Immature natural killer cell (primary cell): ENCODE measurements around the gene STARD7. TPM values are rescaled to one million over a fixed set of nuclear protein-coding genes. Genes with fewer than 3 reads are reported as not detected.
"Not testable (repeated sequence)": the region's sequence is repeated elsewhere in the genome, so short reads cannot be mapped to it uniquely, and the experiment has no call there.

ENCODE experiments used
- DNase-seq, 3 donors: peaks; one replicate each; pipeline ENCODE4 v3.0.0; 2022; ENCODE audit warnings: mixed read lengths in 1 of 3
- H3K27ac Mint-ChIP-seq, 6 donors: one replicate each; pipeline ENCODE4 v1.8.0; 2020; ENCODE audit warnings: mixed read lengths in 6 of 6, mild to moderate bottlenecking in 5 of 6, inconsistent platforms in 4 of 6, moderate library complexity in 3 of 6
- H3K27me3 Mint-ChIP-seq, 3 donors: one replicate each; pipeline ENCODE4 v1.8.0; 2020 to 2021; ENCODE audit warnings: low read depth in 3 of 3, mild to moderate bottlenecking in 3 of 3, mixed read lengths in 3 of 3, moderate library complexity in 3 of 3, inconsistent platforms in 1 of 3
- H3K36me3 Mint-ChIP-seq, 3 donors: one replicate each; pipeline ENCODE4 v1.8.0; 2020; ENCODE audit warnings: mixed read lengths in 3 of 3, inconsistent platforms in 2 of 3, mild to moderate bottlenecking in 2 of 3
- H3K4me1 Mint-ChIP-seq, 2 donors: one replicate each; pipeline ENCODE4 v1.8.0; 2020; ENCODE audit warnings: inconsistent platforms in 2 of 2, mild to moderate bottlenecking in 2 of 2, mixed read lengths in 2 of 2, moderate library complexity in 1 of 2
- H3K4me3 Mint-ChIP-seq, 5 donors: one replicate each; pipeline ENCODE4 v1.8.0; 2020; ENCODE audit warnings: mild to moderate bottlenecking in 5 of 5, mixed read lengths in 5 of 5, inconsistent platforms in 3 of 5, moderate library complexity in 3 of 5
- H3K9me3 Mint-ChIP-seq, 6 donors: one replicate each; pipeline ENCODE4 v1.8.0; 2020; ENCODE audit warnings: mild to moderate bottlenecking in 6 of 6, mixed read lengths in 6 of 6, inconsistent platforms in 4 of 6, moderate library complexity in 3 of 6
- polyA plus RNA-seq, 3 donors: library from polyadenylated mRNA; unstranded; fragments of 300-500 nt; fragmentation: Illumina TruSeq; gene quantifications; one replicate each; pipeline ENCODE4 v1.2.3, GENCODE V29; 2021

Gene STARD7
- polyA plus RNA-seq, 3 donors from 2014 or later = 161 to 252 (median 173) TPM

GRCh38 chr2:96144481-96145035 lies 64.1 kb downstream of the STARD7 start:
- Mint-ChIP-seq H3K9me3 (no peaks in the 10 kb centered on the region), H3K27ac (peak overlapping the region; percentile 84 to 95 (median 90)), H3K4me1 (peaks cover 65 to 79% of the 10 kb centered on the region in 2 donors), H3K27me3 (peaks cover 20 to 44% (median 33%) of the 10 kb centered on the region in 3 donors), H3K4me3 (peak overlapping the region; percentile 90 to 95 (median 91)), H3K36me3 (peaks cover 0 to 14% (median 4%) of the 10 kb centered on the region in 3 donors)
- peak in 1 of 3 donors; percentile 33 for DNase-seq

- Mint-ChIP-seq H3K27ac (peak overlapping the region; percentile 84 to 95 (median 90)), H3K9me3 (no peaks in the 10 kb centered on the region), H3K36me3 (peaks cover 0 to 14% (median 4%) of the 10 kb centered on the region in 3 donors), H3K4me3 (peak overlapping the region; percentile 90 to 95 (median 91)), H3K4me1 (peaks cover 64 to 79% of the 10 kb centered on the region in 2 donors), H3K27me3 (peaks cover 20 to 44% (median 31%) of the 10 kb centered on the region in 3 donors)
- DNase-seq = peak in 2 of 3 donors; percentile 41 to 52
Measured at GRCh38 chr2:96143848-96144480, 64.7 kb downstream of the STARD7 start.

- Mint-ChIP-seq H3K27me3 (peaks cover 20 to 40% (median 26%) of the 10 kb centered on the region in 3 donors), H3K4me3 (peak overlapping the region; percentile 90 to 95 (median 91)), H3K4me1 (peaks cover 63 to 79% of the 10 kb centered on the region in 2 donors), H3K36me3 (peaks cover 0 to 14% (median 4%) of the 10 kb centered on the region in 3 donors), H3K27ac (peak overlapping the region; percentile 84 to 95 (median 90)), H3K9me3 (no peaks in the 10 kb centered on the region)
- peak in 2 of 3 donors; percentile 47 to 48 for DNase-seq
Measured at GRCh38 chr2:96143231-96143847, 65.3 kb downstream of the STARD7 start.

- Mint-ChIP-seq H3K9me3 (no peaks in the 10 kb centered on the region), H3K36me3 (peaks cover 0 to 14% (median 4%) of the 10 kb centered on the region in 3 donors), H3K27me3 (peaks cover 21 to 40% (median 27%) of the 10 kb centered on the region in 3 donors), H3K4me1 (peaks cover 64 to 75% of the 10 kb centered on the region in 2 donors), H3K27ac (peak overlapping the region; percentile 84 to 95 (median 88)), H3K4me3 (peak overlapping the region; percentile 90 to 95 (median 91))
- peak in 1 of 3 donors; percentile 53 for DNase-seq
Measured at GRCh38 chr2:96142217-96143113, 66.2 kb downstream of the STARD7 start.

GRCh38 chr2:96141624-96141967 lies 67.0 kb downstream of the STARD7 start:
- H3K36me3 Mint-ChIP-seq = peaks cover 0 to 14% (median 4%) of the 10 kb centered on the region in 3 donors
- H3K27ac Mint-ChIP-seq = peak overlapping the region; percentile 55 to 91 (median 85)
- H3K4me1 Mint-ChIP-seq = peaks cover 66 to 73% of the 10 kb centered on the region in 2 donors

GRCh38 chr2:96140941-96141623 lies 67.5 kb downstream of the STARD7 start:
- no peak for DNase-seq
- Mint-ChIP-seq H3K27me3 (peaks cover 21 to 42% (median 22%) of the 10 kb centered on the region in 3 donors), H3K27ac (peak overlapping the region in 3 of 6 donors; percentile 35 to 64 (median 62)), H3K4me3 (no peak overlapping the region), H3K9me3 (no peaks in the 10 kb centered on the region), H3K36me3 (peaks cover 0 to 14% (median 4%) of the 10 kb centered on the region in 3 donors), H3K4me1 (peaks cover 61 to 68% of the 10 kb centered on the region in 2 donors)

More at GRCh38 chr2:96141624-96141967, 67.0 kb downstream of the STARD7 start:
- H3K27me3 Mint-ChIP-seq = peaks cover 21 to 43% (median 26%) of the 10 kb centered on the region in 3 donors
- DNase-seq, H3K9me3 Mint-ChIP-seq: not testable (repeated sequence)
- peak overlapping the region; percentile 53 to 95 (median 91) for H3K4me3 Mint-ChIP-seq

- no peaks in the 10 kb centered on the region for H3K9me3 Mint-ChIP-seq
- H3K36me3 Mint-ChIP-seq = peaks cover 3 to 13% (median 4%) of the 10 kb centered on the region in 3 donors
- H3K27me3 Mint-ChIP-seq = peaks cover 18 to 36% (median 22%) of the 10 kb centered on the region in 3 donors
- H3K27ac Mint-ChIP-seq = peak overlapping the region in 3 of 6 donors; percentile 31 to 66 (median 60)
- no peak overlapping the region for H3K4me3 Mint-ChIP-seq
- H3K4me1 Mint-ChIP-seq = peaks cover 51 to 57% of the 10 kb centered on the region in 2 donors
- DNase-seq = no peak
Measured at GRCh38 chr2:96139181-96139758, 69.4 kb downstream of the STARD7 start.

- Mint-ChIP-seq H3K36me3 (peaks cover 3 to 8% (median 4%) of the 10 kb centered on the region in 3 donors), H3K27me3 (peaks cover 11 to 31% (median 15%) of the 10 kb centered on the region in 3 donors), H3K4me3 (peak within 1 kb of the TSS in 2 of 5 donors; percentile 46 to 69), H3K9me3 (no peaks in the 10 kb centered on the region), H3K4me1 (peaks cover 43 to 49% of the 10 kb centered on the region in 2 donors), H3K27ac (peak within 1 kb of the TSS in 5 of 6 donors; percentile 64 to 87 (median 68))
- DNase-seq = peak; percentile 65 to 71 (median 68)
Measured at GRCh38 chr2:96138179-96139145, 70.2 kb downstream of the STARD7 start, which contains the start of gene ASTL. ASTL (minus strand) TSS chr2:96138502; CDS start chr2:96138436, 66 bp downstream.

- H3K9me3 Mint-ChIP-seq = no peaks in the 10 kb centered on the region
- DNase-seq = peak in 1 of 3 donors; percentile 51
- peak overlapping the region in 5 of 6 donors; percentile 63 to 87 (median 68) for H3K27ac Mint-ChIP-seq
- peak overlapping the region in 1 of 5 donors; percentile 69 for H3K4me3 Mint-ChIP-seq
- peaks cover 0 to 4% (median 3%) of the 10 kb centered on the region in 3 donors for H3K36me3 Mint-ChIP-seq
- peaks cover 9 to 23% (median 11%) of the 10 kb centered on the region in 3 donors for H3K27me3 Mint-ChIP-seq
- H3K4me1 Mint-ChIP-seq = peaks cover 34 to 40% of the 10 kb centered on the region in 2 donors
Measured at GRCh38 chr2:96137321-96138178, 71.1 kb downstream of the STARD7 start.

- peaks cover 3 to 11% (median 8%) of the 10 kb centered on the region in 3 donors for H3K27me3 Mint-ChIP-seq
- peak overlapping the region in 1 of 5 donors; percentile 38 for H3K4me3 Mint-ChIP-seq
- peak overlapping the region in 2 of 6 donors; percentile 19 to 39 for H3K27ac Mint-ChIP-seq
- H3K4me1 Mint-ChIP-seq = peaks cover 24 to 27% of the 10 kb centered on the region in 2 donors
- DNase-seq = no peak
- peaks cover 0 to 3% (median 0%) of the 10 kb centered on the region in 3 donors for H3K36me3 Mint-ChIP-seq
- H3K9me3 Mint-ChIP-seq = no peaks in the 10 kb centered on the region
Measured at GRCh38 chr2:96136129-96136720, 72.4 kb downstream of the STARD7 start.
